Stimulated activated CD4-positive, alpha-beta T cell treated with anti-CD3 and anti-CD28 coated beads, Interleukin-2, amount 100 ng/mL, for 4 hours (primary cell): Measurements from ENCODE around the gene ZFAND3.

Experiments
- DNase-seq: peaks from one replicate; pipeline ENCODE4 v3.0.0-alpha.2; 2020; ENCODE audit warnings: low read depth

ZFAND3 gene

DNA sequence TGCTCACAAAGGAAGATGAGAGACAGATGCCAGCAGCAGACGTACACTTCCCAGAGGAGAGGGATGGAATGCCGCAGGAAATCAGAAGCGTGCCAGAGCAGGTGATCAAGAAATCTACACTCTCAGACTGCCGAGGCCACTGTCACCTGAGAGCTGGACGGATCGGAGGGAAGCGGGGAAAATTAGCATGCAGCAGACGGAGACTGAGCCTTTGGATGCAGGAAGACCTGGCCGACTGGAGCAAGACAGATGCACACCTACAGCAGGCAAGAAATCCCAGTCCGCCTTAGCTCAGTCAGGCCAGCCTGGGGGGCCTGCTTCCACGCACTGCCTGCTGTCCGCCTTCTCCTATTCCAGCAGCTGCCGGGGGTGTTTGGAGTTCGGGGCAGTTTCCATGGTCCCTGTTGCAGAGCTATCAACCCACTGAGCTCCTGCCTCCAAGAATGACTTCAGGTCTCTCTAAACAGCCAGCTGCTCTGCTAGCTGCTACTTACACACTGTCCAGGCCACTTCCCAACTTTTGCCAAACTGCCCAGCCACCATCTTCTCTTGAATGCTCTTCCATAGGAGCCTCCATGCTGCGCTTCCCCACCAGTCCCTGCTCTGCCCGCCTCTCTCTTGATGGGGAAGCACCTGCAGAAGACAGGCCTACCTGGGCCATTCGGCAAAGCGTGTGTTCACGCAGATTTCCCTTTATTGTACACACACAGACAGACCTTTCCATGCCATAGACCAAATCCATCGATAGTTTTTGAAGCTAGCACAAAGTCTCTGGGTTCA is 368.5 kb downstream of the ZFAND3 start:
- DNase-seq, result no peak

GRCh38 chr6:38188677-38189335 is 369.3 kb downstream of the ZFAND3 start:
- DNase-seq, result no peak

GRCh38 chr6:38191418-38191817 is 371.9 kb downstream of the ZFAND3 start:
- DNase-seq, result no peak

GRCh38 chr6:38192011-38192410 is 372.5 kb downstream of the ZFAND3 start:
- DNase-seq, result no peak

GRCh38 chr6:38192487-38192886 is 373.0 kb downstream of the ZFAND3 start:
- DNase-seq, result no peak

DNA sequence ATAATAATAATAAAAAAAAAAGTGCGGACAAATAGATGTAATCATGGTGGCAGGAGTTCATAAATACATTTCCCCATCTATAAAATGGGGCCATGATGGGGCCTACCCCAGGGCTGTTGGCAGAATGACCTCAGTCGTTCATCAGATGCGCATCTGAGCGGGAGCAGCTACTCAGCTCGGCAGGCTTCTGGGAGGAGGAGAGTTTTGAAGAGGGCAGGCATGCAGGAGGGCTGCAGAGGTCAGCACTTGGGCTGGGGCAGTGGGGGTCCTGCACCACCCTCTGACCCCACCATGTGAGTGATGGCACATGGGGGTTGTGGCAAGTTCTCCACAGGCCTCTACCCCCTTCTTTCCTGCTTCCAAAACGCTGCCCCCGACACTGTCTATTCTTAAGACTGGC is 373.5 kb downstream of the ZFAND3 start:
- no peak for DNase-seq

DNA sequence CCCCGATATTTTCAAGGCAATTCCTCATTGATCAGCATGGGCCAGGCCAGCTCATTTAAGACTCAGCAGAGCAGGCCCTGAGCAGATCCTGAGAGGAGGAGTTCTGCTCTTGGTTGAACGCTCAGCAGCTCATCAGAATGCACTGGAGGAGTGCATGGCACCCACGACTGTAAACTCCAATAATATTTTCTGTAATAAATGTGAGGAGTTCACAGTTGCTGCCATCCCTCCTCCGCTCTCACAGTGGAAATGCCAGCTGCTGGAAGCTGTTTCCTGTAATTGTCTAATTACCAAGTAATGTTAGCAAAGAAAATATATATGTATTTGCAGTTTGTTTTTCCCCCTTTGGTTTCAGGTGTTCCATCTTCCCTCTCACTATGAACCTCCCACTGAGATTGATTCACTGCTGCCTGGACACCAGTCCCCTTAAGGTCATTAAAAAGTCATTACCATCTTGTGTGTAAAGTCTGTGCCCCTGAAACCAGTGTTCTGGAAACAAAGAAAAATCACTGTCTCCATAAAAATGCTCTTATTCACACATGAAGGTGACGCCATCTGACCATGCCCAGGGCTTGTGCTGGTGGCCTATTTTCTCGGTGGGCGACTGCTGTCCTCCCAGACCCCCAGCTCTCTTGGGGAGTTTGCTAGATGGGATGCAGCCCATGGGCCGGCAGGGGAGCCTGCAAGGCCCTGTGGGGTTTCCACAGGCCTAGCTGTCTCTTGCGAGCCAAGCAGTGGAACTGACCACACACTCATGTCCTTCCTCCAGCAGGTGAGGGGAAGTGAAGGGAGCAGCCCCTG is 374.2 kb downstream of the ZFAND3 start:
- no peak for DNase-seq

GRCh38 chr6:38194282-38194572 is 374.7 kb downstream of the ZFAND3 start:
- DNase-seq, result no peak

GRCh38 chr6:38194589-38194988 is 375.1 kb downstream of the ZFAND3 start:
- no peak for DNase-seq

DNA sequence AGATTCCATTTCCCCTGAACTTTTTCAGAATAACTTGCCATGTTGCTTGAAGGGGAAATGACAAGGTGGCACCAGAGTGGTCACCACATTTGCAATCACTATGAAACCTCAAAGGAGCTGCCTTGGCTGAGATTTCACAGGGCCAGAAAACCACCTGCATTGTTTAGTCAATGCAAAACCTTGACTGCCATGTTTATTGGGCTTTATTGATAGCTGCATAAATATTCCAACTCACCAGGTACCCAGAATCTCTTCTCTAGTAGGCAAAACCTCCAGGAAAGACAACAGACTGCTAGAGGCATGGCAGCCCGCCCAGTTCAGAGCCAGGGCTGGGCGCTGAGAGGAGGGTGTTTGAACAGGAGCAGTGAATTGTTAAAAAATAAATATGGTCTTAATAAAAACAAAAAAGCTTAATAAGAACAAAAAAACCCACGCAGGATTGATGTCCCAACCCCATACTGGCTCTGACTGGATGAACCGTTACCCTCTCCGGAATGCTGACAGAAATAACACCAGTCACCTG is 375.6 kb downstream of the ZFAND3 start:
- DNase-seq, result no peak

- DNase-seq, result no peak
Measured at GRCh38 chr6:38198219-38198618, 378.7 kb downstream of the ZFAND3 start.
